Gastroesophageal sphincter (tissue), 3 donors: ENCODE measurements around the gene MAB21L4.

Experiments
- EP300 ChIP-seq: sonication (generic); formaldehyde crosslinking; IDR thresholded peaks from one replicate; pipeline ENCODE4 v1.6.1; 2017; ENCODE audit warnings: antibody characterized with exemption, mild to moderate bottlenecking
- TF ChIP-seq, protein P1 (sequence below), 4 experiments: fragments of 200-600 bp in 2 of 4; fragments of 450-650 bp in 2 of 4; sonication (generic) in 1 of 4; IDR thresholded peaks; one replicate each; pipeline ENCODE4 v1.5.1; 2017 to 2019; ENCODE audit warnings: antibody characterized with exemption in 4 of 4, mild to moderate bottlenecking in 2 of 4, moderate library complexity in 2 of 4

DNA sequence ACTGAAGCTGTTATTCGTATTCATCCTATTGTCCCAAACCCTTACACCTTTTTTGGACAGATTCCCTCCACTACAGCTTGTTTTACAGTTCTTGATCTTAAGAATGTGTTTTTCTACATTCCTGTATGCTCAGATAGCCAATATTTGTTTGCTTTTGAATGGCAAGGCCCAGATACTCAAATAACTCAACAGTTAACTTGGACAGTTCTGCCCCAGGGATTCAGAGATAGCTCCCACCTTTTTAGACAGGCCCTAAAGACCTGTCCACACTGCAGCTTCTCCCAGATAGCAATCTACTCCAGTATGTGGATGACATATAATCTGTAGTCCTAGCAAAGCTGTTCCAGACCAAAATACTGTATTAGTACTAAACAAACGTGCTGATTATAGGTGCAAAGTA is 34.4 kb downstream of the MAB21L4 start:
- no peak for TF ChIP-seq EP300
- TF ChIP-seq, protein P1, sequence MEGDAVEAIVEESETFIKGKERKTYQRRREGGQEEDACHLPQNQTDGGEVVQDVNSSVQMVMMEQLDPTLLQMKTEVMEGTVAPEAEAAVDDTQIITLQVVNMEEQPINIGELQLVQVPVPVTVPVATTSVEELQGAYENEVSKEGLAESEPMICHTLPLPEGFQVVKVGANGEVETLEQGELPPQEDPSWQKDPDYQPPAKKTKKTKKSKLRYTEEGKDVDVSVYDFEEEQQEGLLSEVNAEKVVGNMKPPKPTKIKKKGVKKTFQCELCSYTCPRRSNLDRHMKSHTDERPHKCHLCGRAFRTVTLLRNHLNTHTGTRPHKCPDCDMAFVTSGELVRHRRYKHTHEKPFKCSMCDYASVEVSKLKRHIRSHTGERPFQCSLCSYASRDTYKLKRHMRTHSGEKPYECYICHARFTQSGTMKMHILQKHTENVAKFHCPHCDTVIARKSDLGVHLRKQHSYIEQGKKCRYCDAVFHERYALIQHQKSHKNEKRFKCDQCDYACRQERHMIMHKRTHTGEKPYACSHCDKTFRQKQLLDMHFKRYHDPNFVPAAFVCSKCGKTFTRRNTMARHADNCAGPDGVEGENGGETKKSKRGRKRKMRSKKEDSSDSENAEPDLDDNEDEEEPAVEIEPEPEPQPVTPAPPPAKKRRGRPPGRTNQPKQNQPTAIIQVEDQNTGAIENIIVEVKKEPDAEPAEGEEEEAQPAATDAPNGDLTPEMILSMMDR (IDR thresholded peaks at IDR 0.05), result no peak
